H1 (cell line): Measurements from ENCODE around the gene SPSB2. TPM values are rescaled to one million over a fixed set of nuclear protein-coding genes. Genes with fewer than 3 reads are reported as not detected.

Source experiments
- CTCF ChIA-PET: fragments of 300-600 bp; sonication (Branson Sonifier 250); formaldehyde crosslinking; loops from one replicate; lab custom pipeline; 2021; ENCODE audit not compliant: partially characterized antibody; lab: Charles Lee
- POLR2A ChIA-PET: fragments of 300-600 bp; sonication (Branson Sonifier 250); formaldehyde crosslinking; loops from one replicate; lab custom pipeline; 2021; ENCODE audit warnings: inconsistent platforms; ENCODE audit not compliant: partially characterized antibody; lab: Charles Lee
- DNase-seq, 2 experiments: peaks; one replicate each; pipeline versions ENCODE4 v3.0.0 to v3.0.0-alpha.2; 2010 to 2022; ENCODE audit warnings: low spot score in 2 of 2, low read depth in 1 of 2, mixed read lengths in 1 of 2
- FAIRE-seq: peaks from 2 replicates; lab custom pipeline; 2011; peaks lifted over from hg19 to GRCh38; lab: Jason Lieb, UNC
- H2AFZ ChIP-seq: 2 replicates; pipeline ENCODE4 v1.8.1; 2012; ENCODE audit warnings: low read length, inconsistent platforms
- H2AK5ac ChIP-seq: 2 replicates; pipeline ENCODE4 v1.6.1; 2013; ENCODE audit warnings: low read depth, low read length
- H2BK120ac ChIP-seq: replicated peaks from 2 replicates; pipeline ENCODE3; 2013; ENCODE audit warnings: low read depth, low read length, inconsistent platforms
- H2BK12ac ChIP-seq: 2 replicates; pipeline ENCODE4 v1.6.1; 2013; ENCODE audit warnings: low read depth, low read length
- H2BK15ac ChIP-seq: 2 replicates; pipeline ENCODE4 v1.6.1; 2013; ENCODE audit warnings: low read length
- H2BK20ac ChIP-seq: 2 replicates; pipeline ENCODE4 v1.6.1; 2013; ENCODE audit warnings: low read length
- H2BK5ac ChIP-seq: 2 replicates; pipeline ENCODE4 v1.6.1; 2013; ENCODE audit warnings: low read depth, low read length
- H3K14ac ChIP-seq: 2 replicates; pipeline ENCODE4 v1.6.1; 2013; ENCODE audit warnings: inconsistent platforms; ENCODE audit not compliant: insufficient read length
- H3K18ac ChIP-seq: 2 replicates; pipeline ENCODE4 v1.6.1; 2013; ENCODE audit warnings: low read length; ENCODE audit errors: extremely low read depth
- H3K23ac ChIP-seq: 2 replicates; pipeline ENCODE4 v1.6.1; 2013; ENCODE audit warnings: inconsistent platforms; ENCODE audit not compliant: insufficient read length
- H3K23me2 ChIP-seq: 2 replicates; pipeline ENCODE4 v1.6.1; 2013; ENCODE audit warnings: low read depth, low read length
- H3K27ac ChIP-seq: 2 replicates; pipeline ENCODE4 v1.6.1; 2011; ENCODE audit warnings: low read depth, low read length, inconsistent platforms
- H3K27me3 ChIP-seq, 4 experiments: replicated peaks in 1 of 4; 1 replicate in 1 of 4; 2 replicates in 3 of 4; pipeline versions ENCODE4 v1.6.1 to v1.8.1; 2011 to 2013; ENCODE audit warnings: low read length in 3 of 4, mild to moderate bottlenecking in 3 of 4, inconsistent platforms in 2 of 4, mixed read lengths in 2 of 4, moderate library complexity in 1 of 4; ENCODE audit not compliant: control insufficient read depth in 3 of 4, insufficient read depth in 3 of 4; ENCODE audit errors: extremely low read depth in 1 of 4
- H3K36me3 ChIP-seq, 4 experiments: 2 replicates each; pipeline versions ENCODE4 v1.6.1 to v1.8.1; 2011 to 2013; ENCODE audit warnings: mild to moderate bottlenecking in 4 of 4, low read length in 3 of 4, moderate library complexity in 2 of 4, control low read depth in 1 of 4, inconsistent platforms in 1 of 4; ENCODE audit not compliant: insufficient read depth in 4 of 4, control insufficient read depth in 2 of 4
- H3K4ac ChIP-seq: replicated peaks from 2 replicates; pipeline ENCODE3; 2013; ENCODE audit warnings: low read length, low read depth, mixed read lengths, inconsistent platforms; ENCODE audit not compliant: insufficient read length
- H3K4me1 ChIP-seq, 4 experiments: replicated peaks in 1 of 4; 1 replicate in 1 of 4; 2 replicates in 3 of 4; pipeline versions ENCODE4 v1.6.1 to v1.8.1; 2011 to 2013; ENCODE audit warnings: low read length in 3 of 4, inconsistent platforms in 2 of 4, mixed read lengths in 1 of 4; ENCODE audit not compliant: insufficient read depth in 4 of 4, control insufficient read depth in 3 of 4
- H3K4me2 ChIP-seq, 2 experiments: 2 replicates each; pipeline versions ENCODE4 v1.6.1 to v1.8.1; 2011 to 2013; ENCODE audit warnings: low read depth in 2 of 2, low read length in 2 of 2, control low read depth in 1 of 2, inconsistent platforms in 1 of 2, mild to moderate bottlenecking in 1 of 2; ENCODE audit not compliant: insufficient read depth in 1 of 2
- H3K4me3 ChIP-seq, 4 experiments: fragments of 200-600, 300-600 bp in 1 of 4; sonication (generic), shearing (Covaris generic), sonication (Bioruptor Twin) in 1 of 4; 2 replicates each; pipeline versions ENCODE4 v1.5.1 to v1.8.1; 2011 to 2016; ENCODE audit warnings: low read length in 4 of 4, low read depth in 3 of 4, control low read depth in 2 of 4, inconsistent platforms in 2 of 4, mild to moderate bottlenecking in 2 of 4, mixed read lengths in 1 of 4, moderate library complexity in 1 of 4; ENCODE audit not compliant: insufficient read depth in 2 of 4; ENCODE audit errors: extremely low read depth in 1 of 4
- H3K56ac ChIP-seq: replicated peaks from 2 replicates; pipeline ENCODE3; 2013; ENCODE audit warnings: low read depth, mild to moderate bottlenecking, mixed read lengths, low read length, inconsistent platforms; ENCODE audit not compliant: insufficient read length
- H3K79me1 ChIP-seq: 2 replicates; pipeline ENCODE4 v1.6.1; 2013; ENCODE audit warnings: low read depth, low read length, control low read depth
- H3K79me2 ChIP-seq, 2 experiments: 2 replicates each; pipeline versions ENCODE4 v1.6.1 to v1.8.1; 2012 to 2013; ENCODE audit warnings: low read length in 2 of 2, mild to moderate bottlenecking in 2 of 2, inconsistent platforms in 1 of 2; ENCODE audit not compliant: insufficient read depth in 2 of 2, control insufficient read depth in 1 of 2
- H3K9ac ChIP-seq, 4 experiments: replicated peaks in 1 of 4; 1 replicate in 1 of 4; 2 replicates in 3 of 4; pipeline versions ENCODE4 v1.6.1 to v1.8.1; 2011 to 2013; ENCODE audit warnings: low read depth in 3 of 4, low read length in 3 of 4, control low read depth in 2 of 4, mild to moderate bottlenecking in 2 of 4, moderate library complexity in 2 of 4, inconsistent platforms in 1 of 4; ENCODE audit errors: extremely low read depth in 1 of 4
- H3K9me3 ChIP-seq, 2 experiments: 2 replicates each; pipeline versions ENCODE4 v1.6.1 to v1.8.1; 2012 to 2013; ENCODE audit warnings: mild to moderate bottlenecking in 2 of 2, moderate library complexity in 2 of 2, control low read depth in 1 of 2, inconsistent platforms in 1 of 2, low read depth in 1 of 2, low read length in 1 of 2, mixed read lengths in 1 of 2; ENCODE audit not compliant: insufficient read depth in 2 of 2
- H4K20me1 ChIP-seq, 2 experiments: replicated peaks in 1 of 2; 2 replicates each; pipeline versions ENCODE3 to v1.8.1; 2011 to 2013; ENCODE audit warnings: inconsistent platforms in 2 of 2, low read length in 2 of 2, mild to moderate bottlenecking in 1 of 2; ENCODE audit not compliant: insufficient read depth in 2 of 2, control insufficient read depth in 1 of 2
- H4K5ac ChIP-seq: 2 replicates; pipeline ENCODE4 v1.6.1; 2013; ENCODE audit warnings: low read length, low read depth, mixed read lengths, inconsistent platforms; ENCODE audit not compliant: insufficient read length
- H4K8ac ChIP-seq: 2 replicates; pipeline ENCODE4 v1.8.0; 2013; ENCODE audit warnings: mild to moderate bottlenecking, moderate library complexity, low read length, inconsistent platforms; ENCODE audit not compliant: insufficient read depth; ENCODE audit errors: extremely low read depth
- H4K91ac ChIP-seq: replicated peaks from 2 replicates; pipeline ENCODE3; 2013; ENCODE audit warnings: low read length, mixed read lengths, inconsistent platforms; ENCODE audit not compliant: insufficient read length
- ATF3 ChIP-seq: IDR thresholded peaks from 2 replicates; pipeline ENCODE4 v1.6.1; 2011; ENCODE audit warnings: low read depth, mild to moderate bottlenecking, low read length; ENCODE audit not compliant: insufficient read depth
- CTBP2 ChIP-seq: IDR thresholded peaks from 2 replicates; pipeline ENCODE4 v1.7.0; 2011; ENCODE audit warnings: borderline replicate concordance, mild to moderate bottlenecking, moderate library complexity, mixed read lengths, low read length; ENCODE audit not compliant: insufficient read depth, insufficient read length
- CTCF ChIP-seq, 3 experiments: IDR thresholded peaks; 1 replicate in 2 of 3; 2 replicates in 1 of 3; pipeline versions ENCODE4 v1.5.1 to v1.6.1; 2011; ENCODE audit warnings: low read length in 3 of 3, mild to moderate bottlenecking in 3 of 3, inconsistent platforms in 2 of 3, low read depth in 1 of 3, moderate library complexity in 1 of 3; ENCODE audit not compliant: insufficient read depth in 1 of 3; ENCODE audit errors: control extremely low read depth in 1 of 3
- EZH2 ChIP-seq: fragments of 200-600 bp; sonication (generic); IDR thresholded peaks from 2 replicates; pipeline ENCODE4 v1.7.1; 2012; ENCODE audit warnings: low read depth, mild to moderate bottlenecking, moderate library complexity, low read length, inconsistent platforms; ENCODE audit not compliant: severe bottlenecking
- HDAC6 ChIP-seq: IDR thresholded peaks from one replicate; pipeline ENCODE4 v1.7.1; 2012; ENCODE audit warnings: low read depth, mild to moderate bottlenecking, inconsistent platforms, low read length, moderate library complexity
- MAX ChIP-seq: IDR thresholded peaks from 2 replicates; pipeline ENCODE4 v1.6.1; 2012; ENCODE audit warnings: inconsistent platforms
- RFX5 ChIP-seq: IDR thresholded peaks from 2 replicates; pipeline ENCODE4 v1.6.1; 2011; ENCODE audit warnings: low read depth, low read length, improper control_type of control experiment, borderline replicate concordance
- TAF1 ChIP-seq: IDR thresholded peaks from 2 replicates; pipeline ENCODE4 v1.6.1; 2011; ENCODE audit warnings: mild to moderate bottlenecking, low read depth, low read length
- TBP ChIP-seq: IDR thresholded peaks from 2 replicates; pipeline ENCODE4 v1.6.1; 2011; ENCODE audit warnings: low read depth, low read length, improper control_type of control experiment
- TEAD4 ChIP-seq: IDR thresholded peaks from 2 replicates; pipeline ENCODE4 v1.6.1; 2012; ENCODE audit warnings: low read depth, low read length, inconsistent platforms, mixed read lengths
- WGBS, 2 experiments: shearing (Covaris generic) in 1 of 2; methylation state at CpG; one replicate each; pipeline versions ENCODE4 v1.1.6 to v1.1.7; 2013 to 2015; ENCODE audit warnings: low lambda C conversion rate in 2 of 2, mixed read lengths in 2 of 2, inconsistent platforms in 1 of 2, low coverage in 1 of 2, missing lambda C conversion rate in 1 of 2; ENCODE audit not compliant: insufficient replicate concordance in 2 of 2, insufficient coverage in 1 of 2, insufficient read length in 1 of 2; ENCODE audit errors: extremely low coverage in 1 of 2, missing lambda C conversion rate in 1 of 2; 5-methylcytosine and 5-hydroxymethylcytosine counted together
- polyA plus RNA-seq, 7 experiments: library from polyadenylated mRNA; depleted of rRNA in 3 of 7; stranded (reverse) in 5 of 7; unstranded in 2 of 7; fragments of >200 nt in 5 of 7; fragments of 200-250 nt in 2 of 7; gene quantifications; 1 replicate in 5 of 7; 2 replicates in 1 of 7; 4 replicates in 1 of 7; pipeline versions ENCODE4 v1.2.1 to v1.2.3, GENCODE V29; 2011 to 2013; ENCODE audit warnings: missing spikeins in 2 of 7, mixed read lengths in 2 of 7
- total RNA-seq: library from RNA; stranded (reverse); fragmentation: NEBNext Ultra II Directional; extraction: Animal tissue kit (Norgen Biotek cat#: 25700); gene quantifications from 2 replicates; pipeline ENCODE4 v1.2.1, GENCODE V29; 2021

Gene SPSB2
- total and polyA plus RNA-seq, 2 of the 8 experiments (the other 6 are each of a cell fraction or from before 2014, with no cell fraction given) = 13.0 to 23.2 TPM

DNA sequence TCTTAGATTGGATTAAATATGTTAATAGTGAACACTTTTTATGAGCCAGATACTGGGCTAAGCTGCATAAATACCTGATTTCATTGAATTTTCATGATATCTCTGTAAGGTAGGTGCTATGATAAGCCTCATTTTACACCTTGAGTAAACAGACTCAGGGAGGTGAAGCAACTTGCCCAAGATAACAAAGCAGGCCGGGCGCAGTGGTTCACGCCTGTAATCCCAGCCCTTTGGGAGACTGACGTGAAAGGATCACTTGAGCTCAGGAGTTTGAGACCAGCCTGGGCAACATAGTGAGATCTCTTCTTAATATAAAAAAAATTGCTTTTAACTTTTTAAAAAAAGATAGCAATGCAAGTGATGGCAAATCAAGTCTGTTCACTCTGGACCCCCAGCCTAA is 31.0 kb downstream of the SPSB2 start:
- Histone ChIP-seq H4K20me1 (peaks cover 7 to 8% of the 10 kb centered on the region in 2 experiments), H3K14ac (no peak overlapping the region), H3K4ac (no peak overlapping the region), H3K23ac (no peak overlapping the region), H2BK12ac (no peak overlapping the region), H4K5ac (no peak overlapping the region), H3K79me2 (no peaks in the 10 kb centered on the region), H3K27ac (no peak overlapping the region), H3K18ac (no peak overlapping the region), H3K4me2 (no peak overlapping the region), H2BK15ac (no peak overlapping the region), H3K9me3 (no peaks in the 10 kb centered on the region), H4K8ac (no peak overlapping the region), H3K23me2 (peaks cover 2% of the 10 kb centered on the region; the same call in 1 of the 2 replicates), H3K9ac (no peak overlapping the region), H3K36me3 (peaks cover 21 to 61% (median 51%) of the 10 kb centered on the region in 4 experiments), H3K4me3 (no peak overlapping the region), H3K56ac (no peak overlapping the region), H3K79me1 (peaks cover 2% of the 10 kb centered on the region), H2BK120ac (no peak overlapping the region), H3K27me3 (no peaks in the 10 kb centered on the region), H3K4me1 (peaks cover 0 to 3% (median 2%) of the 10 kb centered on the region in 4 experiments; a peak in 1 of 7 replicates), H2AFZ (no peak overlapping the region), H2BK5ac (no peak overlapping the region), H2BK20ac (no peak overlapping the region), H2AK5ac (no peak overlapping the region), H4K91ac (no peak overlapping the region)
- CTCF ChIA-PET = interaction anchor here (1.0 to 21.4 kb wide), 5 partner anchors 5 to 106 kb away, joined by 3 to 292 read pairs (median 34); partner anchors contain the start of genes CDCA3, GNB3, MLF2 and P3H3
- WGBS, 2 experiments = 98% methylated on average over 4 of the region's 4 CpGs; no CpG with 5 or more reads in 1 of the 2 experiments
- FAIRE-seq (no peak), DNase-seq (no peak)
- POLR2A ChIA-PET = interaction anchor here (0.6 to 27.1 kb wide), 11 partner anchors 4 to 305 kb away, joined by 3 to 588 read pairs (median 4); partner anchors contain the start of genes C12orf57, CDCA3, GNB3 and GPR162
- TF ChIP-seq HDAC6 = no peak
- TF ChIP-seq CTBP2 = no peak
- TF ChIP-seq RFX5 = no peak
- no peak for TF ChIP-seq TEAD4
- no peak for TF ChIP-seq TAF1
- TF ChIP-seq EZH2 = no peak
- TF ChIP-seq TBP = no peak
- no peak for TF ChIP-seq CTCF (IDR thresholded peaks at IDR 0.05; ENCODE audit: control extremely low read depth in 1 of 3, insufficient read depth in 1 of 3, low read depth in 1 of 3, low read length in 3 of 3)
- TF ChIP-seq ATF3 = no peak
- TF ChIP-seq MAX = no peak
